ENCODE measurements around the gene GPR6.

Gene GPR6, protein sequence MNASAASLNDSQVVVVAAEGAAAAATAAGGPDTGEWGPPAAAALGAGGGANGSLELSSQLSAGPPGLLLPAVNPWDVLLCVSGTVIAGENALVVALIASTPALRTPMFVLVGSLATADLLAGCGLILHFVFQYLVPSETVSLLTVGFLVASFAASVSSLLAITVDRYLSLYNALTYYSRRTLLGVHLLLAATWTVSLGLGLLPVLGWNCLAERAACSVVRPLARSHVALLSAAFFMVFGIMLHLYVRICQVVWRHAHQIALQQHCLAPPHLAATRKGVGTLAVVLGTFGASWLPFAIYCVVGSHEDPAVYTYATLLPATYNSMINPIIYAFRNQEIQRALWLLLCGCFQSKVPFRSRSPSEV

DNA sequence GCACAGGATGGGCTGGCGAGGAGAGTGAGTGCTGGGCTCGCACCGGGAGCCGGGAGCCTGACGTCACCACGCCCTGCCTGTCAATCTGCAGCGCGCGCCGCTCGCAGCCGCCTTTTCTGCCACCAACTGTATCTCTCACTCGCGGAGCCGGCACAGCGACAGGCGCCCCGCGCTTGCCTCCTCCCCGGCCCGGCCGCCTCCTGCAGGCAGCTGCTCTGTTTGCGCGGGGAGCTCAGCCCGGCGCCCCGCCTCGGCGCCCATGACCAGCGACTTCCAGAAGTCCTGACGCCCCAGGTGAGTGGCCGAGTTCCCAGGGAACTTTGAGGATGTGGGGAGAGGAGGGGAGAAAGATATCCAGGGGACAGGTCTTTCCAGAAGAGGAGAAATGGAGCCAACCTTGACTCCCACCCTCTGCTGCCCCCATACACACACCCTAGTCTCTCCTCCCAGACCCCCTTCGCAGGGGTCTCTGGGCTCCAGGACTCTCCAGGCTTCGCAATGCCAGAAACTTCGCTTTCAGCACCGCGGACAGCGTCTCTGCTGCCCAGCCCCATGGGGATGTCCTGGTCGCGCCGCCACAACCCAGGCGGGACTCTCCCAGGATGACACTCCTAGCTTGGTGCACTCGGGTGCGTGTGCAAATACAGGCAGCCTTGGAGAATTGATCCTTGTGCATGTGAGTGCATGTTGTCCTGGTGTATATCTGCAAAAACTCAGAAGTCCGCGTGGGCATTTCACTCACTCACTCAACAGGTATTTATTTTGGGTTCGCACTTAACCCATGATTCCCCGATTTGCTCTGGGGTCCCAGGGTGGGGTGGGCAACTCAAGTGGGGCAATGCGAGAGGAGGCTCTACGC lies at the start of gene GPR6:
Gene GPR6, plus strand, starts transcription at position 138 of the 859 bp plus-strand sequence. CDS start 802 bp downstream, outside the sequence.
- peak; percentile 10 for DNase-seq (ENCODE audit: low read depth)

DNA sequence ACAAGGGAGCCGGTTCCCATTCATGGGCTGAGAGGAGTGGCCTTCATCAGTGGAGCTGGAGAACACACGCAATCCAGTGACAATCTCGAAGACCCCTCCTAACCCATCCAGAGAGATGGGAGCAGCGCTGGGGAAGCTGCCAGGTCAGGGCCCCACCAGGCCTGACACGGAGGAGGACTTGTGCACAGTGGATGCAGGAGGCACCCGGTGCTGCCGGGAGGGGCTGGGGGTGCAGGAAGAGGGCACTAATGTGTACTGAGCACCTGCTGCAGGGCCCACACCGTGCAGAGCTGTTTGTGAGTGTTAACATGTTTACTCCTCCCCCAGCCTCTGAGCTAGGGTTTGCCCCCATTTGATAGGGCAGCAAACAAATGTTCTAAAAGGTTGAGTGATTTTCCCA lies 43.8 kb upstream of the GPR6 start:
- DNase-seq (ENCODE audit: low read depth): no peak

DNA sequence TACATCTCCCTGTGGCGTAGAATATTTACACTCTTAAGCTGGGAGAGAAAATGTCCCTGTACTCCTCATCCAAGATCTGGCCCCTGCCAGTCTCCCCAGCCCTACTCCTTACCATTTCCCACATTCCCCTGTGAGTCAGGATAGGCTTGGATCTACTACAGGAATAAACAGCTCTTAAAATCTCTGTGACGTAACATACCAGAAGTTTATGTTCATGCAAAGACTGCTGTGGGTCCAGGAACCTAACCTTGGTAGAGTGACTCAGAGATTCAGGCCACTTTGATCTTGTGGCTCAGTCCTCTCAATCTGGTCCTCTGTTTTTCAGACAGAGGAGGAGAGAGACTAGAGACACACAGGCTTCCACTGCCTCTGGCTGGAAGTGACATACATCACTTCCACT lies 38.5 kb upstream of the GPR6 start:
- DNase-seq (ENCODE audit: low read depth): no peak

DNA sequence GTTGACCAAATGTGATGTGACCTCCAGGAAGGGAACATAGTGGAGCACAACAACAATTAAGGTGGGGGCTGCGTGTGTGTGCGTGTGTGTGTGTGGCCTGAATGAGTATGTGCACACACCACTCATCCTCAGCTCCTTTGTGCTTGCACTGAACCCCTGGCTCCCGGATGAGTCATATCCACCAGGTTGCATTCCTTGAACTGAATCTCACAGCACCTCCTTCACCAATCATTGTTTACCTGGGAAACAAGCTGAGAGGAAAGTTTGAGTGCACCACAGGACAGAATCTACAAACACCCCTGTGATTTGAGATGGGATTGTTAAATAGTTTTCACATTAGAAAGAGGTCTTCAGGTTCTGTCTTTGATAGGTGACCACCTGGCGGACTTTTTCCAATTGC lies 33.7 kb upstream of the GPR6 start:
- DNase-seq (ENCODE audit: low read depth): no peak

DNA sequence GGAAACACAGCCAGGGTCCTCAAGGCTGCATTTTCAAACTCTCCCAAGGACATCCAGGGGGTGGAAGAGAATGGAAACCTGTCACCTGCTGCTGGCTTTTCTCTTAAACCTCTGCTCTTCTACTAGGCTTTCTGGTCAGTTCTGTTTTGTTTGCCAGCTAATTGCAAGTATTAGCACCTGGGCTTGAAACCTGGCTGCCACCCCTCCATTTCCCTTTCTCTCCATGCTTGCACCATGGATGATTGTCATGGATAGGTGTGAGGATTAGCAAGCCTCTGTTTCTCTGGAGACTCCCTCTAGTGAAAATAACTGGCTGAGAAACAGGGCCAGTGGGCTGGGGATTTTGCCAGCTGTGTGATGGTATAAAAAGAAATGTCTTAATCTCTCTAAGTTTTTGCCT lies 33.0 kb upstream of the GPR6 start:
- no peak for DNase-seq (ENCODE audit: low read depth)

DNA sequence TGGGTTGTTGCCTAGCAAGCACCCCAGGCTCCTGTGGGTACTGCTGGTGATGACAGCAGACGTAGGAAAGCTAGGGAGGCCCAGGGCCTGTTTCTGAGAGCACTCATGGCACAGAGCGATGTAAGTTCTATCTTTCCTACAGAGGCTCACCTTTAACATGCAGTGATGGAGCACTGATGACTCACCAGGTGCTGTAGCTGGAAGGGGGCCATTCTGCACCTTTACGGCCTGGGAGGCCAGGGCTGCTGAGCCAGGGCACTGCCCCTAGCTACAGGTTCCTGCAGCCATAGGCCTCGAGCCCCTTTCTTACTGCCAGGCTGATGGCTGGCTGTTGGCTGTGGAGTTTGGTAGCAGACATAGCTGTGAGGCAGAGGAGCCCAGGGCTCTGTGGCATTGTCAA lies 31.1 kb upstream of the GPR6 start:
- DNase-seq (ENCODE audit: low read depth): no peak

DNA sequence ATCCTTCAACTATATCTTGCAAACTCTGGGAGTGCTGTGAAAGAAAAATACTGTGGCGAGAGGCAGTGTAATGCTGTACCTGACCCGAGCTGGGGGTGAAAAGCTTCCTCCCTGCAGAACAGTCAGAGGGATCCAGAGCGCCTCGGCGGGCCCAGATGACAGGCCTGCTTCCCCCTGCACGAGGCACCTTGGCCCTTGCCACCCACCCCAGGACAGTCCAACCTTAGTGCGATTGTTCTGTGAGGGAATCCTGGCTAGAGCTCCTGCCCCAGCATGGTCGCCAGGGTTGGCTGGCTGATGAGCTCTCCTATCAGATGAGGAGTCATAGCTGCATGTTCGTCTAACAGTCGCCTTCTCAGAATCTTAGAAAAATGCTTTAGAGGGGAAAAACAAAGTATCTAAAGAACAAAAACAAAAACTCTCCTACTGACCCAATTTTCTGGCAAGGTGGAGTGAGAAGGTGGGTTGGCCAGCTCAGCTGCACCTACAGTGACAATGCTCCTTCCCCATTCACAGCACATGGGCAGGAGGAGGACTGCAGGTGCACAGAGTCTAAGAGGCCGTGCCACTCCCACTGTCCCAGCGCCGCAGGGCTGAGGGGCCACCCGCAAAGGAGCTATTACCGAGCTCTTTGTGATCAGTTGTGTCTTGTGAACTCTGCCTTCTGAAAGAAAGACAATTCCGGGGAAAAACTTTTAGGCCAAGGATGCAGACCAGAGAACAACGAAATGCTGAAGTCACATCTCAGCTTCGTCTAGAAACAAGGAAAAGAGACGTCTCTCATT lies 28.6 kb upstream of the GPR6 start:
- no peak for DNase-seq (ENCODE audit: low read depth)

DNA sequence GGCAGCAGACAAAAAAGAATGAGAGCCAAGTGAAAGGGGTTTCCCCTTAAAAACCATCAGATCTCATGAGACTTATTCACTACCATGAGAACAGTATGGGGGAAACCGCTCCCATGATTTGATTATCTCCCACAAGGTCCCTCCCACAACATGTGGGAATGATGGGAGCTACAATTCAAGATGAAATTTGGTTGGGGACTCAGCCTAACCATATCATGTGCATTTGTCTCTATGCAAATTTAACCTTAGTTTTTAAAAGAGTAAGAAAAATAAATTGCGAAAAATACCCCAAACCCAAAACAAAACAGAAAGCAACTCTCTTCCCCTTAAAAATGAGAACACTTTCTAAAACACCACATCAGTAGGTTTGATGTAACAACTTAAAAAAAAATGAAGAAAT lies 22.6 kb upstream of the GPR6 start:
- DNase-seq (ENCODE audit: low read depth): no peak

DNA sequence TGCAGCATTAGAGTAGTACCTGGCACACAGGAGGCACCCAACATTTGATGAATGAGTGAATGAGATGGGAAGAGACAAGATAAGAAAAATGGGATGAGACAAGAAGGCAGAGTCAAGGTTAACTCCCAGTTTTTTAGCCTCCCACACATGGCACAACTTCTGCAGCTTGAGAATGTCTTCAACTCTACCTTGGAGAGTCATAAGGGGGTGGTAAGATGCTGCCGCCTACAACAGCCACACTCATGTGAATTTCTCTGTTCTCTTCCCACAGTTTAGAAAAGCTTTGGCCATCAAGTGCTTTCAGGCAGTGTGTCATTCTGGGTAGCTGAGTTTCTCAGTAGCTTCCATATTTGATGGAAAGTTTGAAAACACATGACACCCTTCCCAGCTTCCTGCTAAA lies 19.5 kb upstream of the GPR6 start:
- no peak for DNase-seq (ENCODE audit: low read depth)

DNA sequence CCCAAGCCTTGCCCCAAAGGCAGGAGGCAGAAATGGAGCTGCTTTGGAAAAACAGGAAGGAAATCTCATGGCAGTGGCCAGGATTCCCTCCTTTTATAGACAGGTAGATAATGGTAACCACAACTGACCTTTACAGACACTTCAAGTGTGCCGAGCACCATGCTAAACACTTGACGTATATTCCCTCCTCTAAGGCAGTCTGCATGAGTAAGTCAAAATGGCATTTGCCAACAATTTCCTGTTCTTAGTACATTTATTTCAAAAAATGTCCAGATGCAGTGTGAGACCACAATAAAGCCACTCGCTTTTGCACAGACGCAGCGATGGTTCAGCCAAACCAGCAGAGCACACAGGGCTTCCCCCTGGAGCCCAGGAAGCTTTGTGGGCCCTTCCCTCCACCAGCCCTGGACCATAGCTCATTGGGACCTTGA lies 16.5 kb upstream of the GPR6 start:
- DNase-seq (ENCODE audit: low read depth): no peak

DNA sequence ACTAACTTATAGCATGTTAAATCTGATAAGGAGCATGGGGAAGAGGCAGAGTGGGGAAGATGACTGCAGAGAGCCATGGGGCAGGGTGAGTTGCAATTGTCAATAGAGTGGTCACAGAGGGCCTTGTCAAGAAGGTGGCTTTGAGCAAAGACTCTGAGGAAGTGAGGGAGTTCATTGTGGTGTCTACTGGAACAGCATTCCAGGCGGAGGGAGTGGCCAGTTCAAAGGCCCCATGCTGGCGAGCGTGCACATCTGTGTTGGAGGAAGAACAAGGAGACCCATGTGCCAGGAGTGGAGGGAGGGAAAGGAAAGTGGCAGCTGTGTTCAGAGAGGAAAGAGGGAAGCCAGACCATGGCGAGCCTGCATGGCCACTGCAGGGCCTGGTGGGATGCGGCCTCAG lies 15.8 kb upstream of the GPR6 start:
- no peak for DNase-seq (ENCODE audit: low read depth)

DNA sequence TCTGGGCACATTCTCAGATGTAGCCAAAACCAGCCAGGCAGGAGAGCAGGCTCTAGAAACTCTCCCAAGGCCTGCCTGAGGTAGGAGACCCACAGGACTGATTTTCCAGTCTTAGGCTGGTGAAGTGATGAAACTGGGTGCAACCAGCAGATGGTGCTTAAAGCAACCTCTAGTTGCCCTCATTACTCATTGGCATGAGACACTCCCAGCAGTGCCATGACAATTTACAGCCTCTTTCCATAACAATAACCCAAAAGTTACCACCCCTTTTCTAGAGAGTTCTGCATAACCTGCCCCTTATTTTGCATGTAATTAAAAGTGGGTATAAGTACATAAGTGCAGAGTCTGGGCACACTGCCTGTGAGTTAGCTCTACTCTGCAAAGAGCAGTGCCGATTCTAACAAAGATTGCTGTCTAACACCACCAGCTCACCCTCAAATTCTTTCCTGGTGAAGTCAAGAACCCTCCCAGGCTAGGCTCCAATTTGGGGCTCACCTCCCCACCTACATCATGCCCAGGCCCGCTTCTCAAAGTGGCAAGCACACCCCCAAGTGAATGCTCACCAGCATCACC lies 14.4 kb upstream of the GPR6 start:
- DNase-seq (ENCODE audit: low read depth): no peak

DNA sequence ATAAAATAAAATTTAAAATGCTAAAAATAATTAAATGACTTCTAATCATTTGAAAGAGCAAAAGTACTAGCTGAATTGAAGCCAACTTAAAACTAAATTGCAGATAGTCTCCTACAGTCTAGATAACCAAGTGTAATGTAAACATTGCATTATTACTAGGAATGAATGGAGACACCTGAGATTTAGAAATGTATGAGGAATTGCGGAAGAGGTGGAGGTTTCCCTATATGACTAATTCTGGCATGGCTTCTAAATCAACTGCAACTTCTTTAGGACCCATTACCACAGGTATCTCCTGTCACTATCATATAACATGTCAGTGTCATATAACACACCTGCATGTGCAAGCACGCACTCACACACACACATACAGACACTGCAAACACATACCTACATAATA lies 13.2 kb upstream of the GPR6 start:
- DNase-seq (ENCODE audit: low read depth): no peak

DNA sequence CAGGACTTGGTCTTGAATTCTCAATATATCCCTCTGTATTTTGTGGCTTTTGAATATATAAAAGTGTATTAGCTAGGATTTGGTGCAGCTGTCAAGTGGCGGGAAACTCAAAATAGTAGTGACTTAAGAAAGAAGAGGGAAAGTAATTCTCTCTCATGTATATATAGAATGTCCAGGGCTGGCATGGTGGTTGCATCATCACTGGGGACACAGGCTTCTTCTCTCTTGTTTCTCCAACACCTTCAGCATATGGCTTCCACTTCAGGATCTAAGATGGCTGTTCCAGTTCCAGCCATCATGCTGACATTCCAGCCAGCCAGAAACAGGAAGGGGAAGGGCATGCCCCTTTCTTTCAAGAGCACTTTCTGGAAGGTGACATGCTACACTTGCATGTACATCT lies 11.8 kb upstream of the GPR6 start:
- DNase-seq (ENCODE audit: low read depth): no peak

DNA sequence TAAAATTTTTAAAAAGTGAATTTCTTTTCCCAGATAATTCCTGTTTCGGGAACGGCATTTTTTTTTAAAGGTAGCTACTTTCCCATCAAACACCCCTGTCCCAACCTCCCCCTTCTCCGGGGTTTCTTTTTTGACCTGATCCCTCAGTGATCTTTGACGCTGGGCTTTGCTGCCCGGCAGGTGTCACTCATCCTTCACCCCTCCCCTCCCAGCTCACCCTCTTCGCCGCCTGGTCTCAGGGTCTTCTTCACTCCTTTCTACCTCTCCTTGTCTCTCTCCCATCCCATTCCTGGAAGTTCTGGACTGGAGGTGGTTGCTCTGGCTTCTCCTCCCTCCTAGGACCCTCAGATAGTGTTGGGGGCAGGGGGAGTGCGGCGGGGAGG lies 329 bp upstream of the GPR6 start:
- DNase-seq (ENCODE audit: low read depth): no peak

DNA sequence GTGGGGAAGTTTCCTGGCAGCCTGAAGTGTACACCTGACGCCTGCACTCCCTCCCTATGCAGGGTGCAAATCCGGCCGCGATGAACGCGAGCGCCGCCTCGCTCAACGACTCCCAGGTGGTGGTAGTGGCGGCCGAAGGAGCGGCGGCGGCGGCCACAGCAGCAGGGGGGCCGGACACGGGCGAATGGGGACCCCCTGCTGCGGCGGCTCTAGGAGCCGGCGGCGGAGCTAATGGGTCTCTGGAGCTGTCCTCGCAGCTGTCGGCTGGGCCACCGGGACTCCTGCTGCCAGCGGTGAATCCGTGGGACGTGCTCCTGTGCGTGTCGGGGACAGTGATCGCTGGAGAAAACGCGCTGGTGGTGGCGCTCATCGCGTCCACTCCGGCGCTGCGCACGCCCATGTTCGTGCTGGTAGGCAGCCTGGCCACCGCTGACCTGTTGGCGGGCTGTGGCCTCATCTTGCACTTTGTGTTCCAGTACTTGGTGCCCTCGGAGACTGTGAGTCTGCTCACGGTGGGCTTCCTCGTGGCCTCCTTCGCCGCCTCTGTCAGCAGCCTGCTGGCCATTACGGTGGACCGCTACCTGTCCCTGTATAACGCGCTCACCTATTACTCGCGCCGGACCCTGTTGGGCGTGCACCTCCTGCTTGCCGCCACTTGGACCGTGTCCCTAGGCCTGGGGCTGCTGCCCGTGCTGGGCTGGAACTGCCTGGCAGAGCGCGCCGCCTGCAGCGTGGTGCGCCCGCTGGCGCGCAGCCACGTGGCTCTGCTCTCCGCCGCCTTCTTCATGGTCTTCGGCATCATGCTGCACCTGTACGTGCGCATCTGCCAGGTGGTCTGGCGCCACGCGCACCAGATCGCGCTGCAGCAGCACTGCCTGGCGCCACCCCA lies 1.2 kb downstream of the GPR6 start:
- DNase-seq (ENCODE audit: low read depth): no peak

DNA sequence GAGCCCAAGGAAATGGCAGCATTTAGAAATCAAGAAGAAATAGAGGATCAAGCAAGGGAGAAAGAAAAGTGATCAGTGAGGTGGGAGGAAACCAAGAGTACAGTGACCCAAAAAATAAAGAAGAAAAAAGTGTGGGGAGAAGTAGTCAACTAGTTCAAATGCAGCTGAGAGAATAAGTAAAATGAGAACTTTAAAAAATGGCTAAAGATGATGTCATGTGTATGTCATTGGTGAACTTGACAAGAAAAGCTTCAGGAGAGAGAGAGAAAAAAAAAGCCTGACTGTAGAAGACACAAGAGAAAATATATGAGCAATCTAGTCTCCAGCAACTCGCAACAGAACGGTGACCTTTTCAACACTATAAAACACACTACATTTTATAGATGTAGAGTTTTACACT lies 6.3 kb downstream of the GPR6 start:
- DNase-seq (ENCODE audit: low read depth): no peak

DNA sequence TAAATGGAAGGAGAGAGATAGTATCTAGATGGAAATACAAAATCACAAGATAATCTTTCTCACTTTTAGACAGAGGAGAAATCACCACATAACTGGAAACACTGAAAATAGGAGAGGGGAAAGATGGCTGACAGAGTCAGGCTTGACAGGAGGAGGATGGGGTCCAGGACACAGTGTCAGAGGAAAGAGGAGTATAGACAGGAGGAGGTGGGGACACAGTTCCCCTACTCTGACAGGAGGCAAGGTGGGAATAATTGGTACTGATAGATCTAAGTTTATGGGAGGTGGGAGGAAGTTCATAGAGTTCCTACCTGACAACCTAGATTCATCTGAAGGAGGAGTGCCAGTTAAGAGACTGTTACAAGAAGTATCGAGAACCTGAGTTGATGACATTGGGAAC lies 9.1 kb downstream of the GPR6 start:
- DNase-seq (ENCODE audit: low read depth): no peak

DNA sequence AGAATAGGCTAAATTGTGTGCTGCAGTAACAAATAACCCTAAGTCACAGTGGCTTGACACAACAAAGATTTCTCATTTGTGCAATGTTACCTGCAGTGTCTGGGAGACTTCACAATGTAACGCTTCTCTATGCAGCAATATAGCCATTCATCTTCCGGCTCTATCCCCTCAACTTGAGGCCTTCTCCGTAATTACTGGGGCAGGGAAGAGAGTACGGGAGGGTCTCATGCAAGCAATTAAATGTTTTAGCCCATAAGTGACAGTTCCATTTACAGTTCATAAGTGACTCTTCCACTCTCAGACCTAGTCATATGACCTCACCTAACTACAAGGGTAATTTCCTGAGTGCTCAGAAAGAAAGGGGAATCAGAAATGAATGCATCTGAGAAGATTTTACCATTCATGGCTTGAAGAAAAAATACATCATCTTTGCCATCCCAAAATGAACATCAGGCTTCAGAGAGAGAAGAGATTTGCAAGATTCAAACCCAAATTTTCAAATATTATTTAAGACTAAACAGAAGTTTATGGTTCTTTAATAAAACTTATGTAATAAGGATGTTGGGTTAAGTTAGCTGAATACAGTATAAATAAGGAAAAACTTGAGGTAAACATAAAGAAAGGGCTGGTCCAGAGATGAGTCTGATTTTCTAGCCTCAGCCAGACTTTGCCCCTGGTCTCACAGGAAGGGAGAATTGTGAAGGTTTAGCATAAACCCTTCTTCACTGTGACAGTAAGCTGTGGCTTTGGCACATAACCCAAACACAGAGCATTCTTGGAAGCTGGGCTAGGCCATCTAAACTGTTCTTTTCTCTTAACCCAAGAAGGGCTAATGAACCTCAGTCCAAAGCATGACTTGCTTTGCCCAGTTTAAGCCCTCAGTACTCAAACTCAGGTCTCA lies 13.3 kb downstream of the GPR6 start:
- DNase-seq (ENCODE audit: low read depth): no peak

DNA sequence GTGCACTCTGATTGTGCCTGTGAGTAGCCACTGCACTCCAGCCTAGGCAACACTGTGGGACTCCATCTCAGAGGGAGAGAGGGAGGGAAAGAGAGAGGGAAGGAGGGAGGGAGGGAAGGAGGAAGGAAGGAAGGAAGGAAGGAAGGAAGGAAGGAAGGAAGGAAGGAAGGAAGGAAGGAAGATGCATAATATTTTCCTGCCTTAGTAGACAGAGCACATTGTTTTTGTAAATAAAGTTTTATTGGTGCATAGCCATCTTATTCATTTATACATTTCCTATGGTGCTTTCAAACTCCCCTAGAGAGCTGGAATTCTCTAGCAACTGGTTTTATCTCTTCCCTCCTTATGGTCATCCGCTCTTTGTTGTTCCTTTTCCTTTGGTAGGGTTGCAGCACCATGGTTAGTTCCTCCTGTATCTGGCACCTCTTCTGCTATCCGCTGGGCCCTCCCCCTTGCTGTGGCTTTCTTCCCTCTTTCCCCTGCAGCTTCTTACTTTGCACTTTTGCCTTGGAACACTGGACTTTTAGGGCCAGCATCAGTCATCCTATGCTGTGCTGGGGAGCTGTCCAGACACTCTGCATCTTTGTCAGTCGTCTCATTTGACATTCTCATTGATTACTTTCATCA lies 20.2 kb downstream of the GPR6 start:
- no peak for DNase-seq (ENCODE audit: low read depth)
